Measurements from ENCODE around the gene PES1. TPM values are rescaled to one million over a fixed set of nuclear protein-coding genes. Genes with fewer than 3 reads are reported as not detected.
A peak's percentile ranks its signal among the peaks of the same experiment; 100 is the strongest.
"Not testable (repeated sequence)": the region's sequence is repeated elsewhere in the genome, so short reads cannot be mapped to it uniquely, and the experiment has no call there.

Gene PES1
- total RNA-seq, 1 donor from 2014 or later: 60.3 TPM

- no peak for DNase-seq (ENCODE audit: low read depth in 2 of 2)
Observed at GRCh38 chr22:30575859-30576258, 15.9 kb downstream of the PES1 start.

DNA sequence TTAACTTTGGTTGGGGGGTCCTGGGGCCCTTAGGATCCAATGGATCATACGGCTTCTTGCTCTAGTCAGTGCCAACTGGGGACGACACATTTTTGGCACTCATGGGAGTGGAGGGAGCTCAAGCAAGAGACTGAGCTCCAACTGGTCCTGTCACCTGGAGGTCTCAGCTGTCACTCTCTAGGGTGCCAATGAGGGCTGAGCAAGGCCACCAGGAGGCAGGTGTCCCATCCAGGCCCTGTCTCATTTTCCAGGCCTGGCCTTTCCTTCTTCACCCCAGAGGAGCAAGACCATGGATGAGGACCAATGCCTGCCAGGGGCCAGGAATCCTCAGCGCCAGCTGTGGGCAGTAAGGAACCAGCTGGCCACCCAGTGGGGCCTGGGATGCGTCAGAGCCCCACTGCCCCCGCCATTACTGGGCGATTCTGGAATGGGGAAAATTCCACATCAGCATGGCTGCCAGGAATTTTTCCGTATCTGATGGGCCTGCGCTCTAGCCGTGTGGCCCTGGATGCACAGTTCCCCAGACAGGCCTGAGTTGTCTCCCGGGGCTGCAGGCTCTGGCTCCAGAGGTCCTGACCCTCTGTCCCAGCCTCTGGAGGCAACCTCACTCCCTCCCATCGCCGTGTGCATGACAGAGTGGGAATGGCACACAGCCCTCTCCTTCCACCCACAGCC lies 16.6 kb downstream of the PES1 start:
- peak in 1 of 2 donors; percentile 14 for DNase-seq (ENCODE audit: low read depth in 2 of 2)

DNA sequence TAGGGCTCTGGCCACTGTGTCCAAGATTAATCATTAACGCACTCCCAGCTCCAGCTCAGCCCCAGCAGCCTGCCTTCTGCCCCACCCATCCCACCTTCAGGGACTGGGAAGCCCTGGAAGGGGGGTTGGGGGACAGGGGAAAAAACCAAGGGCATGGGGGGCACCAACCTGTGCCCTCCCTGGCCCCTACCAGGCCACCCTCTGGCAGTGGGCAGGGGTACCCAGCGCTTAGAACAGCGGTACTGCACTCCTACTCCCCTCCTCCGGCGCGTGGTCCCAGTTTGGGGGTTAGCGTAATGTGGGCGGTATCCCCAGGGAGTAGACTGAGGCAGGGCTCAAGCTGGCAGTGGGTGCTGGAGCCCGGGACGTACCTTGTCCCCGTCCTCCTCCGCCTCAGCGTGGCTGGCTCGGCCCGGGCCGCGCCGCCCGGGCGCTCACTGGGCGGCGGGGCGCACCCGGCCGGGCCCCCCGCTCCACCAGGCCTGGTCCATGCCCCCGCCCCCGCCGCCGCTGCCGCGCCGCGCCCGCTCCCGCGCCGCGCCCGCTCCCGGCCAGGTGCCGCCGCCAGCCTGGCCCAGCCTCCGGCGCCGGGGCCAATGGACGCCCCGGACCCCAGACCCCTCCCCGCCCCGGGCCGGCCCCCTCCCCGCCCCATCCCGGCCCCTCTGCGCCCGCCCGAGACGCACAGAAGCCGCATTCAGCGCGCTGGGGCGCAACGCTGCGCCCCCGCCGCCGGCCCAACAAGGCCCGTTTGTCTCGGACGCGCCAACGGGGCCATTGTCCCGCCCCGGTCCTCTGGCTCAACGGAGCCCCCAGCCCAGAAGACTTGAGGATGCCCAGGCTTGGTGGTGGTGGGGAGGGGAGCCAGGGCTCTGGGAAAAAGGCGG lies 17.4 kb downstream of the PES1 start, which contains the start of gene GAL3ST1:
Gene GAL3ST1 (minus strand): TSS at position 571 of the 887 bp plus-strand sequence. CDS start 17,273 bp downstream, outside the sequence.
- DNase-seq (ENCODE audit: low read depth in 2 of 2): no peak

DNA sequence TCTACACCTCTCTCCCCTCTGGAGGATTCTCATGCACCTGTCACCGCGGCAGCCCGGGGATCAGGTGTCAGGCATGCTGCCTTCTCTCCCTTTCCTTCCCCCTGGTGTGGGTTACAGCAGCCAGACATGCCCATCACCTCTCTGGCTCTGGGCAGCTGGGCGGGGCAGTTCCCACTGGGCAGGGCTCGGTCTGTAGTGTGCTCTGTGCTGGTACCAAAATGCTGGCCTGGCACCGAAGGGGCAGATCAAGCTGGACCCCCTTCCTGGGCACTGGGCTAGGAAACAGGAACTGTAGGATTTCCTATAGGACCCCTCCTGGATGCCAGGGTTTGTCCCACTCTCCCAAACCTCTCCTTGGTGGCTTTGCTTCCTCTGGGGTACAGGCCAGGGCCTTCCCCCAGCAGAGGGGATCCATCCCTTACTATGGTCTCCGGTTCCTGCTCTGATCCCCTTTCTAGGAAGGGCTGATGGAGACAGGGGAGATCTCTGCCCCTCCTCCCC lies 18.1 kb downstream of the PES1 start:
- DNase-seq (ENCODE audit: low read depth in 2 of 2): no peak

- no peak for DNase-seq (ENCODE audit: low read depth in 2 of 2)
Observed at GRCh38 chr22:30572840-30573593, 18.7 kb downstream of the PES1 start.

DNA sequence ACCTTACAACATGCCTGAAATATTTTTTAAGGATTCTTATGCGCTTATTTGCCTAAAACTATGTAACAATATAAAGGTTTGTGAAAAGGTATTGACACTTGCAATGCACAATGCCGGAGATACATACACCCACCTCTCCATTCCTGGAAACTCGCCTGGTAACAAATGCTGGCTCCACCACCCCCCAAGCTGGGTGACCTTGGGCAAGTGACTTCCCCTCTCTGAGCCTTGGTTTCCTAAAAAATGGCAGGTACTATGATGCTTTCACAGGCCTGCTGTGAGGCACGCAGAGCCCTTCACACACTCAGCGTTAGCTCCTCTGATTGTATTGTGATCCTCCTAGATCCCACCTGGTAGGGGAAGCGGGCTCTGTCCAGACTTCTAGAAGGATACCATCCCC lies 19.5 kb downstream of the PES1 start:
- no peak for DNase-seq (ENCODE audit: low read depth in 2 of 2)

- no peak for DNase-seq (ENCODE audit: low read depth in 2 of 2)
Observed at GRCh38 chr22:30569674-30570202, 22.0 kb downstream of the PES1 start.

DNA sequence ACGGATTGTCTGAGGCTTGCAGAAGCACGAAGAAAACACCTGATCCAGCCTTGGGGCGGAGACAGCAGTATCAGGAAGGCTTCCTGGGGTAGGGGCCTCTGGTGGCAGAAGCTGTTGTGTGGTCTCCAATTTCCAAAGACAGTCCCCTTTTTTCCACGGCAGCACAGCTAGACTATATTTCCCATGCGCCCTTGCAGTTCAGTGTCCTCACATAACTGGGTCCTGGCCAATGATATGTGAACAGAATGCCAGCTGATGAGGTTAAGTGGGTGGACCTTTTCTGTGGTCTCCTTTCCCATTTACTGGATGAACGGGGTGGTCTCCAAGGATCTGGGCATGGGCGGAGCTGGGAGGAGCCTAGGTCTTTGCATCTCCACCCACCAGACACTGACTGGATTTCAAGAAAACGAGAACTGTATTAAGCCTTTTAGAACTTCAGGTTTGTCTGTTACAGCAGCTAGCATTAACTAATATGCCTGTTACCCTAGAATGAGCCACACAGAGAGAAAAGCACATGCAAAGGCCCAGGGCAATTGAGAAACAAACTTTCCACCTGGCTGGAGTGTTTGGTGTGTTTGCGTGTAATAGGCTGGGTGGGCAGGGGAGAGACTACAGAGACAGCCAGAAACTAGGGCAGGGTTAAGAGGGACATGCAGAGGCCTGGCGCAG lies 23.4 kb downstream of the PES1 start:
- no peak for DNase-seq (ENCODE audit: low read depth in 2 of 2)

DNA sequence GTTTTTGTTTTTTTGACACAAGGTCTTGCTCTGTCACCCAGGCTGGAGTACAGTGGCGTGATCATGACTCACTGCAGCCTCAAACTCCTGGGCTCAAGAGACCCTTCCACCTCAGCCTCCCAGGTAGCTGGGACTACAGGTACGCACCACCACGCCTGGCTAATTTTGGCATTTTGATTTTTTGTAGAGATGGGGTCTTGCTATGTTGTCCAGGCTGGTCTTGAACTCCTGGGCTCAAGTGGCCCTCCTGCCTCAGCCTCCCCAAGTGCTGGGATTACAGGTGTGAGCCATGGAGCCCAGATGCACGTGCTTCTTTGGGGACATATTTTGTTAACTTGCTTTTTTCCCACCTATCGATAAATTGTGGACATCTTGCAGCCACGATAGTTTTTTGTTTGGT lies 24.4 kb downstream of the PES1 start:
- DNase-seq (ENCODE audit: low read depth in 2 of 2): not testable (repeated sequence)

- DNase-seq (ENCODE audit: low read depth in 2 of 2): no peak
Observed at GRCh38 chr22:30566125-30566524, 25.6 kb downstream of the PES1 start.

DNA sequence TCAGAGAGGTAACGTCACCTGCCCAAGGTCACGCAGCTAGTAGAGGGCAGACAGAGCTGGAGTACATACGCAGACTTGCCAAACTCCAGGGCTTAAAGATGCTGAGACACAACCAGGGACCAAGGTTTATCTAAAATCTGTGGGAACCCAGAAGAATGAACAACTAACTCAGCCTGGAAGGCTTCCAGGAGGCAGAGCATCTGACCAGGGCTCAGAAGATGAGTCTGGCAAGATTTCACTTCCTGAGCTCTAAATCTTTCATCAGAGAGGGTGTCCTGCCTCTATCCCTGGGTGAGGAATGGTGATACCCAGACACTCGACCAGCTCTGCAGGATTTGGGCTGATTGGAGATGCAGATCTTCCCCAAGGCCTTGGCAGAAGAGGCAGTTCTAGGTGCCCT lies 26.4 kb downstream of the PES1 start:
- no peak for DNase-seq (ENCODE audit: low read depth in 2 of 2)

DNA sequence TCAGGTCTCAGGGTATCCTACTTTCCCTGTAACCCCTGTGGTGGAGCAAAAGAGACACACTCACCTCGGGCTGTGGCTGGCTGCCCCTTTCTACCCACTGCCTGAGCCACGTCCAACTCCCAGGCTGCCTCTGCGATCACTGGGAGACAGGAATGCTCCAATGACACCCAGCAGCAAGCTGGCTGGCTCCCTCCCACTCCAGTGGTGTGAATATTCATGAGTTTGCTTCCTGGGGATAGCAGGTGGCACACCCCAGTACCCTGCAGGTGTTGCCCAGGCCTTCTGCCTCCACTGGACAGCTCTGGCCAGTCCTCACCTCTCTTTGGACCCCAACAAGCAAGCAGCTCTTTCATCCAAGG lies 27.0 kb downstream of the PES1 start:
- DNase-seq (ENCODE audit: low read depth in 2 of 2): no peak

- DNase-seq (ENCODE audit: low read depth in 2 of 2): no peak
Observed at GRCh38 chr22:30564045-30564760, 27.5 kb downstream of the PES1 start.

- no peak for DNase-seq (ENCODE audit: low read depth in 2 of 2)
Observed at GRCh38 chr22:30562366-30562765, 29.3 kb downstream of the PES1 start.

DNA sequence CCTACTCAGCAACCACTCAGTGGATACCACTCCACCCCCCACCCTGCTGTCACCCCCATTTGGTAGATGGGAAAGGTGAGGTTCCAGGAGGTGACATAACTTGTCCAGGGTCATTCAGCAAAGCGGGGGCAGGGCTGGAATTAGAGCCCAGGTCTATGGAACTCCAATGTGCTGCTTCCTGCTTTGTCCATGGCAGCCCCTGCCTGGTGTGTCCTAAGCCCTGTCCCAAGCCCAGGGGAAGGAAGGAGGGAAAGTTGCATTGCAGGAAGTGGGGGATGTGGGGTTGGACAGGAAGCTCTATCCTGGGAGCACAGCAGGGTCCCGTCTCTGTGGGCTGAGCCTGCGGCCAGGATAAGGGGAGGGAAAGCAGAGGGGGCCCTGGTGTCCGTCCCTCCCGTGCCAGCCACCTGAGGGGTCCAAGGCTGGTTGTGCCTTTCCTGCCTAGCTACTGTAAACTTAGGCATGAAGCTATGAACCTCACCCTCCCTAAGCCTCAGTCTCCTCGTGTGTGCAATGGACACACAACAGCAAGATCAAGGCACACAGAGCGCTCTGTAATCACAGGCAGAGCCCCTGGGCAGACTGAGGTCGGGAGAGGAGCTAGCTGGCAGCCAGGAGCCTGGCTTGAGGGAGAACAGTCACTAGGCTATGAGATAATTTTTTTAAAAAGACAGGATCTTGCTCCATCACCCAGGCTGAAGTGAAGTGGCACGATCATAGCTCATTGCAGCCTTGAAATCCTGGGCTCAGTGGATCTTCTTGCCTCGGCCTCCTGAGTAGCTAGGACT lies 30.1 kb downstream of the PES1 start:
- no peak for DNase-seq (ENCODE audit: low read depth in 2 of 2)

GRCh38 chr22:30560643-30561202 lies 31.0 kb downstream of the PES1 start:
- not testable (repeated sequence) for DNase-seq (ENCODE audit: low read depth in 2 of 2)

DNA sequence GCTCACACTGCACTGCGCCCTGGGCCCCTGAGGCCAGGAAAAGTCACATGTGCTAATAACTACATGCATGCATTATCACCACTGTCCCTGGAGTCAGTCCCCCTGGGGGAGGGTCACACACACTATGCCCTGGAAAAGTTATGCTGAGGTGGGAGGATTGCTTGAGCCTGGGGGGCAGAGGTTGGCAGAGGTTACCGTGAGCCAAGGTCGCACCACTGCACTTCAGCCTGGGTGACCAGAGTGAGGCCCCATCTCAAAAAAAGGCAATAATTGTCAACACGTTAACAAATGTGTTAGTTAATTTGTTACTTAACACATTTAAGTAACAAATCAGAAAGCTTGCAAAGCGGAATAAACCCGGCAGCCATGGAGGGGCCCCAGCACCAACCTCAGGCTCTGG lies 31.8 kb downstream of the PES1 start:
- DNase-seq (ENCODE audit: low read depth in 2 of 2): no peak

- no peak for DNase-seq (ENCODE audit: low read depth in 2 of 2)
Observed at GRCh38 chr22:30557243-30557642, 34.5 kb downstream of the PES1 start.

DNA sequence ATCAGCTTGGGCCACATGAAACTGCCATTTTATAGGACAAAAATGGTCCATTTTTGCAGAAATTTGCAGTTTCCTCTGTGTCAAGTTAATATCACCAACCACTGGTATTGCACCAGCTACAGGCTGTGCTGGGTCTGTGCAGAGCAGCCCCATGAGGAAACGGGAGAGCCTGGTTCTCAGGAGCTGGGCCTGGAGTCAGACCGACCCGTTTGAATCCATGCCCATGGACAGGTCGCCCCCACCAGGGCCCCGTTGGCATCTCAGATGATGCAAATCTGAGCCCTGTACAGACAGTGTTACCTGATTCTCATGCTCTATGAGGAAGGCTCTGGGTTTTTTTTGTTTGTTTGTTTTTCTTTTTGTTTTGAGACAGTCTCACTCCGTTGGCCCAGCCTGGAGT lies 35.3 kb downstream of the PES1 start:
- no peak for DNase-seq (ENCODE audit: low read depth in 2 of 2)
